Activated B cell treated with CpG ODN at 0.5 μM for 24 hours (primary cell): ENCODE results near the gene ELL. TPM values are rescaled to one million over a fixed set of nuclear protein-coding genes. Genes with fewer than 3 reads are reported as not detected.

Experiments
- ATAC-seq: fragments of 200-7000 bp; cut with Tn5 transposase; one replicate; pipeline ENCODE4 v1.10.0; 2021; ENCODE audit warnings: low read depth, mild to moderate bottlenecking, moderate library complexity
- CTCF ChIA-PET: fragments of 350-600 bp; sonication (Branson Sonifier 250); formaldehyde crosslinking; loops from one replicate; lab custom pipeline; 2021; ENCODE audit warnings: antibody characterized with exemption; lab: Charles Lee
- POLR2A ChIA-PET: fragments of 350-600 bp; sonication (Branson Sonifier 250); formaldehyde crosslinking; loops from one replicate; lab custom pipeline; 2021; ENCODE audit warnings: antibody characterized with exemption; lab: Charles Lee
- DNase-seq: peaks from one replicate; pipeline ENCODE4 v3.0.0; 2022
- H3K27ac Mint-ChIP-seq: one replicate; pipeline ENCODE4 v1.8.0; 2020; ENCODE audit warnings: mixed read lengths
- H3K27me3 Mint-ChIP-seq: one replicate; pipeline ENCODE4 v1.8.0; 2021; ENCODE audit warnings: mixed read lengths
- H3K36me3 Mint-ChIP-seq: one replicate; pipeline ENCODE4 v1.8.0; 2021; ENCODE audit warnings: low read depth, mixed read lengths
- H3K4me1 Mint-ChIP-seq: one replicate; pipeline ENCODE4 v1.8.0; 2021; ENCODE audit warnings: mixed read lengths
- H3K4me3 Mint-ChIP-seq: one replicate; pipeline ENCODE4 v1.8.0; 2020; ENCODE audit warnings: mild to moderate bottlenecking, mixed read lengths
- H3K9me3 Mint-ChIP-seq: one replicate; pipeline ENCODE4 v1.8.0; 2020; ENCODE audit warnings: mixed read lengths
- intact Hi-C: fragments of 100-400 bp; cut with micrococcal nuclease; formaldehyde crosslinking; loops from one replicate; pipeline ENCODE4 v1.15.1; 2024
- total RNA-seq: library from RNA; stranded (reverse); gene quantifications from 2 replicates; pipeline ENCODE4 v1.2.3, GENCODE V29; 2022
- TF ChIP-seq, protein P1 (sequence below): fragments of 200-600 bp; IDR thresholded peaks from one replicate; pipeline ENCODE4 v1.8.0; 2022; ENCODE audit warnings: antibody characterized with exemption, mild to moderate bottlenecking

ELL gene
- total RNA-seq, 1 donor from 2014 or later, result 32.6 TPM

DNA sequence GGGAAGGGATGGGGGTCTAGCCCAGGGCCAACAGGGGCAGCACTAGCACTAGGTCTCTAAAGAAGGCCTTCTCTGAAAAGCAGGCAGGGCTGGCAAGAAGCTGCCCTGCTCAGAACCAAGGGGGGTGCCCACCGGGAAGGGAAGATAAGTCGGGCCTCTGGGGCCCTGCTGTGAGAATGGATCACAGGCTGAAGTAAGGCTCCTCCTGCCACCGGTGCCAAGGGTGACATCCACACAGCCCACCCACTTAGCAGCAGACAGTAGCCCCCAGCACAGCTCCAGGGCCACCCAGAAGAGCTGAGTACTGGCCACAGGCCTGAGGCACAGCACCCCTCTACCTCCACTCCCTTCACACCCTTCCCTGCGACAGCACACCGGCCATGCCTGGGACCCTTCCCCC is 5.9 kb downstream of the ELL start:
- peaks cover 19% of the 10 kb centered on the region for H3K36me3 Mint-ChIP-seq
- ChIA-PET CTCF (no interaction called here), POLR2A (no interaction called here)

DNA sequence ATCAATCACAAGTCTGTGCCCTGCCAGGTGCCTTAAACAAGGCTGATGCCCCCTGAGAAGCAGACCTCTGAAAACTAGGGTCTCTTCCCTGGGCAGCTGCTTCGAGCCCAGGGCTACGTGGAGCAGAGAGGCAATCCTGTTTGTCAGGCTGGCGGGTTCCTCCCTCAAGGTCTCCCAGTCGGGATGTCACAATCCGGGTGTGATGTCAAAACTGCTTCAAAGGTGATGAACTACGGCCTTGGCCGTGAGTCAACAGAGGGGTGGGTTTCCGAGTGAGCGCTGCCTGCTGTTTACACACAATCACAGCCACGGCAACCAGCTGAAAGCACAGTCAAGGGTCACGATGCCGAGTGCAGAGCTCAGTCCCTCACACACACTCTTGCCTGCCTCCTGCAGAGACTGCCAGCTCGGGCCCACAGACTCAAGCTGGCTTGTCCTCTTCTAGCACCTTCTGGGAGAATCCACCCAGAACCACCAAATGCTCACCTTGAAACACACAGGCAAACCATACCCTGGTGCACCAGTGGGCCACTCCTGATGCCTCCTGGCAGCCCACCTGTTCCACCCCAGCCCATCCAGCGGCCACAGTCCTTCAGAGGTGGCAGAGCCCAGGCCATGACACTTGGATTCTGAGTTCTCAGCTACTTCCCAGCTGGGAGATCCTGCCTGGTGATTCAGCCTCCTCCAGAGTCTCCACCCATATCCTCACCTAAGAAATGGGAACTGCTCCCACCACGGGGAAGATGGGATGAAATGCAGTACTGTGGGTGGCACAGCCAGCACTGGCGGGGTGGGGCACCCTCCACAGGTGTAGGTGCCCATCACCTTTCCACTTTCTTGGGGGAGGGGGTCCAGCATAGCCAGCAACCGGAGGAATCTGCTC is 6.8 kb downstream of the ELL start:
- DNase-seq (no peak), ATAC-seq (no peak)
- Mint-ChIP-seq H3K36me3 (peaks cover 15% of the 10 kb centered on the region), H3K27me3 (no peaks in the 10 kb centered on the region), H3K4me3 (no peak overlapping the region), H3K27ac (no peak overlapping the region), H3K4me1 (peaks cover 36% of the 10 kb centered on the region), H3K9me3 (no peaks in the 10 kb centered on the region)
- ChIA-PET POLR2A (no interaction called here), CTCF (no interaction called here)
- intact Hi-C loops, result no loop called here
- TF ChIP-seq, protein P1, sequence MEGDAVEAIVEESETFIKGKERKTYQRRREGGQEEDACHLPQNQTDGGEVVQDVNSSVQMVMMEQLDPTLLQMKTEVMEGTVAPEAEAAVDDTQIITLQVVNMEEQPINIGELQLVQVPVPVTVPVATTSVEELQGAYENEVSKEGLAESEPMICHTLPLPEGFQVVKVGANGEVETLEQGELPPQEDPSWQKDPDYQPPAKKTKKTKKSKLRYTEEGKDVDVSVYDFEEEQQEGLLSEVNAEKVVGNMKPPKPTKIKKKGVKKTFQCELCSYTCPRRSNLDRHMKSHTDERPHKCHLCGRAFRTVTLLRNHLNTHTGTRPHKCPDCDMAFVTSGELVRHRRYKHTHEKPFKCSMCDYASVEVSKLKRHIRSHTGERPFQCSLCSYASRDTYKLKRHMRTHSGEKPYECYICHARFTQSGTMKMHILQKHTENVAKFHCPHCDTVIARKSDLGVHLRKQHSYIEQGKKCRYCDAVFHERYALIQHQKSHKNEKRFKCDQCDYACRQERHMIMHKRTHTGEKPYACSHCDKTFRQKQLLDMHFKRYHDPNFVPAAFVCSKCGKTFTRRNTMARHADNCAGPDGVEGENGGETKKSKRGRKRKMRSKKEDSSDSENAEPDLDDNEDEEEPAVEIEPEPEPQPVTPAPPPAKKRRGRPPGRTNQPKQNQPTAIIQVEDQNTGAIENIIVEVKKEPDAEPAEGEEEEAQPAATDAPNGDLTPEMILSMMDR, result no peak

More for the DNA sequence above, 5.9 kb downstream of the ELL start:
- intact Hi-C loops, result no loop called here
- Mint-ChIP-seq H3K4me1 (peaks cover 40% of the 10 kb centered on the region), H3K4me3 (no peak overlapping the region), H3K27me3 (no peaks in the 10 kb centered on the region), H3K9me3 (no peaks in the 10 kb centered on the region), H3K27ac (no peak overlapping the region)
- TF ChIP-seq, protein P1, result no peak
- ATAC-seq (no peak), DNase-seq (no peak)

DNA sequence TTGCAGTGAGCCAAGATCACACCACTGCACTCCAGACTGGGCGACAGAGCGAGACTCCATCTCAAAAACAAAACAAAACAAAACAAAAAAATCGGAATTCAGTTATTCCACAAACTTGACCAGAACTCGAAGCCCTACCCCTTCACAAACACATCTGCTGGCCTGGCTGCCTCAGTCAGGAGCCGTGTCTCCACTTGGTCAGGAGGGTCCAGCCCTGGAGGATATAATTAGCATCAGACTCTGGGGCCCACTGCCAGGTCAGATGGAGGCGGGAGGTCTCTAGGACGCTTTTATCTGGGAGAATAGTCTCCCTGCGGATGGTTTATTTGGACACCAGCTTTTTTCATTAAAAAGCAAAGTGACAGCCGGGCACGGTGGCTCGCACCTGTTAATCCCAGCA is 8.0 kb downstream of the ELL start:
- Mint-ChIP-seq H3K27me3 (no peaks in the 10 kb centered on the region), H3K36me3 (peaks cover 15% of the 10 kb centered on the region), H3K27ac (no peak overlapping the region), H3K4me3 (no peak overlapping the region), H3K9me3 (no peaks in the 10 kb centered on the region), H3K4me1 (peaks cover 35% of the 10 kb centered on the region)
- TF ChIP-seq, protein P1, result no peak
- CTCF ChIA-PET, result no interaction called here
- ATAC-seq (no peak), DNase-seq (no peak)
- intact Hi-C loops, result no loop called here
- POLR2A ChIA-PET, result interaction anchor here (0.7 kb wide), 1 partner anchor 318 kb away, joined by 3 read pairs; no protein-coding TSS in a partner anchor

DNA sequence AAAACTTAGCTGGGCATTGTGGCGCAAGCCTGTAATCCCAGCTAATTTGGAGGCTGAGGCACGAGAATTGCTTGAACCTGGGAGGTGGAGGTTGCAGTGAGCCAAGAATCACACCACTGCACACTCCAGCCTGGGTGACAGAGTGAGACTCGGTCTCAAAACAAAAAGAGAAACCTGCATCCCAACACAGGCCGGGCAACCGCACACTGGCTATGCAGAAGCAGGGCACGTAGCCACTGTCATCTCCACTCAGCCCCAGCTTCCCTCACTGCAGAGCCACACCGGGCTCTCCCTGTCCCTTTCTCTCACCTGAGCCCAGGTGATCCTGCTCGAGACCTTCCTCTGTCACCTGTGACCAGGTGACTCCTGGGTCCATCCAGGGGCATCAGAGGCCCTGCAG is 11.7 kb downstream of the ELL start:
- intact Hi-C loops, result no loop called here
- H3K27ac Mint-ChIP-seq, result no peak overlapping the region
- no peak overlapping the region for H3K4me3 Mint-ChIP-seq
- DNase-seq (no peak), ATAC-seq (no peak)
- no peaks in the 10 kb centered on the region for H3K27me3 Mint-ChIP-seq
- POLR2A ChIA-PET, result no interaction called here
- peaks cover 21% of the 10 kb centered on the region for H3K36me3 Mint-ChIP-seq
- CTCF ChIA-PET, result interaction anchor here (1.5 kb wide), 1 partner anchor 10 kb away, joined by 4 read pairs; no protein-coding TSS in a partner anchor
- TF ChIP-seq, protein P1, result no peak
- H3K4me1 Mint-ChIP-seq, result peaks cover 44% of the 10 kb centered on the region
- no peaks in the 10 kb centered on the region for H3K9me3 Mint-ChIP-seq

DNA sequence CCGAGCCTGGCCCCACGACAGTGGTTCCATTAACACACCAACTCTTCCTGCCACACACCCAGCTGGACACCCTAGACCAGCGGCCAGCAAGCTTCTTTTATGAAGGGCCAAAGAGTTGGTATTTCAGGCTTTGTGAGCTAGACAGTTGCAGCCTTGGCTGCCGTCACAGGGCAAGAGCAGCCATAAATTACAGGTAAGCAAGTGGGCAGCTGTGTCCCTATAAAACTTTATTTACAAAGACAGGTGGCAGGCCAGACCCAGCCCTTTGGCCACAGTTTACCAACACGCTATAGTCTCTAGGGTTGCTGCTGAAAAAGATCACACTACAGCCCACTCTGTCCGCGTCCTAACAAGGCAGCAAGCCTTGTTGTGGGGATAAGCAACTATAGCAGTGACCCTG is 13.3 kb downstream of the ELL start:
- no peak for DNase-seq
- H3K36me3 Mint-ChIP-seq, result peaks cover 14% of the 10 kb centered on the region
- CTCF ChIA-PET, result no interaction called here
- no peak overlapping the region for H3K27ac Mint-ChIP-seq
- TF ChIP-seq, protein P1, result no peak
- no peaks in the 10 kb centered on the region for H3K9me3 Mint-ChIP-seq
- H3K4me3 Mint-ChIP-seq, result no peak overlapping the region
- POLR2A ChIA-PET, result no interaction called here
- H3K27me3 Mint-ChIP-seq, result no peaks in the 10 kb centered on the region
- H3K4me1 Mint-ChIP-seq, result peaks cover 54% of the 10 kb centered on the region
- intact Hi-C loops, result no loop called here
- ATAC-seq, result no peak
